A549 treated with AZD9567 at 1 μM for 4 hours (cell line): Measurements from ENCODE around the gene STEAP1B. TPM values are rescaled to one million over a fixed set of nuclear protein-coding genes. Genes with fewer than 3 reads are reported as not detected.

Experiments used
- total RNA-seq: library from RNA; stranded (reverse); fragments of 200-300 nt; extraction: Qiagen RNA extraction; gene quantifications from 5 replicates; pipeline ENCODE4 v1.2.3, GENCODE V29; 2022; ENCODE audit not compliant: insufficient read depth

STEAP1B gene
- total RNA-seq = 0.08 to 0.14 TPM (median 0.13 TPM) in 4 of 5 replicates, not detected in the other

DNA sequence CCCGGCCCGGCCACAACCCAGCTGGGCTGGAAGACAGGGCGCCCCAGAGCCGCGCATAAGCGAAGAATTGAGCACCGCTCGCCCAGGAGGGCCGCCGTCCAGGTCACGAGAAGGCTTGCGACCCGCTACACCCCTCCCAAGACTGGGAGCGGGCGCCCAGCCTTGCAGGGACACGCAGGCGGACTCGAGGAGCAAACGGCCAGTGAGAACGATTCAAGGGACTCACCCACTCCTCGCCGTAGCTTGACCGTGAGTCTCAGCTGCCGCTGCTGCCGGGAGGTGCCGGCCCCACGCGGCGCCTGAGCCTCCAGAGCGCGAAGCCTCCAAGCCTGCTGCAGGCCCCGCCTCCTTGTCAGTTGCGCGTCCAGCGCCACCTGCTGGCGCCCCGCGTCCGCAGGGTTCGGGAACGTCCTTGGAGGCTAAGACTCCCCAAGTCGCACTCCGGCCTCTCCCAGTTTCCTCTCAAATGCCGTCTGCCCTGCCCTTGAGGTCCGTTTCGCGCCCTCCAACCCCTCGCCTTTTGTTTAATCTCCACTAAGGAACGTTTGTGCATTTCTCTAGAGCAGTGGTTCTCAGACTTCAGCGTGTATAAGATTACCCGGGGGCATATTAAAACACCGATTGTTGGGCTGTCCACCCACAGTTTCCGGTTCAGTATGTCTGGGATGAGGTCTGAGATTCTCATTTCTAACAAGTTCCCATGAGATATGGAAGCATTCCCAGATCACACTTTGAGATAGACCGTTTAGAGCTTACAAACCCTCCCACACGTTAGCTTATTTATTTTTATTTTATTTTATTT lies at the start of gene STEAP1B:
STEAP1B (minus strand) TSS at position 301 of the 802 bp plus-strand sequence. CDS start 5,333 bp downstream, outside the sequence.

Other genes with a start within 250 kb of the STEAP1B start
- gene RAPGEF5, start 143.0 kb downstream of the STEAP1B start, total RNA-seq = 0.06 to 0.07 TPM (median 0.06 TPM) in 4 of 5 replicates, not detected in the other
- gene IL6, start 227.0 kb upstream of the STEAP1B start, total RNA-seq = 0.94 to 1.7 TPM (median 1.4 TPM) in 4 of 5 replicates, not detected in the other